ENCODE results near the gene C19orf67.

- TF ChIP-seq CTCF (IDR thresholded peaks at IDR 0.05; ENCODE audit: low read depth, low read length) (no peak), MYC (IDR thresholded peaks at IDR 0.05; ENCODE audit: low read depth, low read length) (no peak), POLR2A (IDR thresholded peaks at IDR 0.05; ENCODE audit: extremely low read depth, insufficient read length) (no peak), MAX (IDR thresholded peaks at IDR 0.05; ENCODE audit: low read depth, low read length) (no peak)
Observed at GRCh38 chr19:14115756-14116155, 30.2 kb upstream of the C19orf67 start.
